HCT116 (cell line): ENCODE data around the gene ERC2.

Source experiments
- CTCF ChIP-seq, 3 experiments: fragments of 200-600 bp in 1 of 3; sonication (generic) in 1 of 3; IDR thresholded peaks in 2 of 3; conservative IDR thresholded peaks in 1 of 3; 2 replicates each; pipeline ENCODE4 v1.5.1; 2012 to 2017; ENCODE audit warnings: low read depth in 2 of 3, low read length in 2 of 3, antibody characterized with exemption in 1 of 3, borderline replicate concordance in 1 of 3, control low read depth in 1 of 3, mild to moderate bottlenecking in 1 of 3, mixed read lengths in 1 of 3, mixed run types in 1 of 3, moderate library complexity in 1 of 3; ENCODE audit not compliant: insufficient read depth in 1 of 3
- EZH2 ChIP-seq: fragments of 200-600 bp; sonication (generic); IDR thresholded peaks from 2 replicates; pipeline ENCODE4 v1.6.1; 2017; ENCODE audit warnings: antibody characterized with exemption, mixed run types
- JUND ChIP-seq: IDR thresholded peaks from 2 replicates; pipeline ENCODE4 v1.6.1; 2012
- MAX ChIP-seq: IDR thresholded peaks from 2 replicates; pipeline ENCODE4 v1.6.1; 2012
- POLR2A ChIP-seq: IDR thresholded peaks from 2 replicates; pipeline ENCODE4 v1.7.0; 2011; ENCODE audit warnings: borderline replicate concordance; ENCODE audit not compliant: insufficient read depth, insufficient read length; ENCODE audit errors: extremely low read depth
- YY1 ChIP-seq: IDR thresholded peaks from 2 replicates; pipeline ENCODE4 v1.6.1; 2011; ENCODE audit warnings: low read length, low read depth, moderate library complexity, mild to moderate bottlenecking; ENCODE audit not compliant: insufficient replicate concordance; ENCODE audit errors: extremely low read depth
- ZNF274 ChIP-seq: fragments of 200-500 bp; sonication (Bioruptor generic); IDR thresholded peaks from 2 replicates; pipeline ENCODE4 v1.6.1; 2014; ENCODE audit warnings: mild to moderate bottlenecking, low read depth, low read length, inconsistent platforms
- TF ChIP-seq, protein P1 (sequence below): IDR thresholded peaks from 2 replicates; pipeline ENCODE4 v1.6.1; 2012

- 0 out of 6 replicates have a peak, but pooled peaks of 1 of the 3 experiments have one; percentile 16 for TF ChIP-seq CTCF (IDR thresholded peaks at IDR 0.05 in 2 of 3, conservative IDR thresholded peaks at IDR 0.05 in 1 of 3; ENCODE audit: borderline replicate concordance in 1 of 3, insufficient read depth in 1 of 3, low read depth in 2 of 3, low read length in 2 of 3)
- no peak for TF ChIP-seq YY1
- TF ChIP-seq ZNF274: no peak
- TF ChIP-seq POLR2A: no peak
- TF ChIP-seq, protein P1, sequence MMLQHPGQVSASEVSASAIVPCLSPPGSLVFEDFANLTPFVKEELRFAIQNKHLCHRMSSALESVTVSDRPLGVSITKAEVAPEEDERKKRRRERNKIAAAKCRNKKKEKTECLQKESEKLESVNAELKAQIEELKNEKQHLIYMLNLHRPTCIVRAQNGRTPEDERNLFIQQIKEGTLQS: no peak
- no peak for TF ChIP-seq MAX
- no peak for TF ChIP-seq EZH2
- TF ChIP-seq JUND: no peak
Observed at GRCh38 chr3:55609230-55609827, 858.9 kb downstream of the ERC2 start.
